ENCODE data around the gene AUNIP.

GRCh38 chr1:25837262-25837875 is 21.9 kb downstream of the AUNIP start:
- no peak for TF ChIP-seq POLR2A (IDR thresholded peaks at IDR 0.05)
- no peak for TF ChIP-seq CTCF (IDR thresholded peaks at IDR 0.05)
